ENCODE measurements around the gene TANC2. TPM values are rescaled to one million over a fixed set of nuclear protein-coding genes. Genes with fewer than 3 reads are reported as not detected.
A peak's percentile ranks its signal among the peaks of the same experiment; 100 is the strongest.

The TANC2 gene
- total RNA-seq, 1 experiment from 2014 or later: 18.6 TPM

DNA sequence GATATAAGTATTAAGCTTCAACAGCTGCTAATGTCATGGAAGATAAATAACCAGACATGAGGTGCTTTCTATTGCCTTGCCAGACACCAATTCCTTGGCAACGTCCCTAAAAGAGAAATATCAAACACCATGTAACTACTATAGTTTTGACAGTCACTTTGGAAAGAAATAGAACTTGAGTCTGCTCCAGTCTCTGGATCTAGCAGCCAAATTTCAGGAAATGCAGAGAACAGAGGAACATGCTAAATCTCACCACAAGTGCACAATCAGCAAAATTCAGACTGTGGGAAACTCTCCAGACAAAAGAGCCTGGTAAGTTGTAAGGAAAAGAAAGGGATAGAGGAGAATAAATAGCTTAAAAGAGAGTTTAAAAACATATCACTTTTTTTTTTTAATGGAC is 28.4 kb upstream of the TANC2 start (continued):
- TF ChIP-seq ETV6 (CRISPR knock-in tag; IDR thresholded peaks at IDR 0.05) (no peak), E2F5 (CRISPR knock-in tag; IDR thresholded peaks at IDR 0.05) (no peak), RORB (CRISPR knock-in tag; IDR thresholded peaks at IDR 0.05) (no peak), JUN (CRISPR knock-in tag; IDR thresholded peaks at IDR 0.05) (no peak), E2F4 (CRISPR knock-in tag; IDR thresholded peaks at IDR 0.05; ENCODE audit: borderline replicate concordance, low read depth) (no peak), ZNF425 (CRISPR knock-in tag; conservative IDR thresholded peaks at IDR 0.05) (no peak), OVOL2 (CRISPR knock-in tag; IDR thresholded peaks at IDR 0.05; ENCODE audit: borderline replicate concordance) (no peak), NR2C2 (CRISPR knock-in tag; IDR thresholded peaks at IDR 0.05) (no peak), ZNF671 (CRISPR knock-in tag; IDR thresholded peaks at IDR 0.05) (no peak)
- TF ChIP-seq, protein P1, sequence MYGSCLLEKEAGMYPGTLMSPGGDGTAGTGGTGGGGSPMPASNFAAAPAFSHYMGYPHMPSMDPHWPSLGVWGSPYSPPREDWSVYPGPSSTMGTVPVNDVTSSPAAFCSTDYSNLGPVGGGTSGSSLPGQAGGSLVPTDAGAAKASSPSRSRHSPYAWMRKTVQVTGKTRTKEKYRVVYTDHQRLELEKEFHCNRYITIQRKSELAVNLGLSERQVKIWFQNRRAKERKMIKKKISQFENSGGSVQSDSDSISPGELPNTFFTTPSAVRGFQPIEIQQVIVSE (CRISPR knock-in tag; IDR thresholded peaks at IDR 0.05; ENCODE audit: borderline replicate concordance): no peak
- TF ChIP-seq, protein P2, sequence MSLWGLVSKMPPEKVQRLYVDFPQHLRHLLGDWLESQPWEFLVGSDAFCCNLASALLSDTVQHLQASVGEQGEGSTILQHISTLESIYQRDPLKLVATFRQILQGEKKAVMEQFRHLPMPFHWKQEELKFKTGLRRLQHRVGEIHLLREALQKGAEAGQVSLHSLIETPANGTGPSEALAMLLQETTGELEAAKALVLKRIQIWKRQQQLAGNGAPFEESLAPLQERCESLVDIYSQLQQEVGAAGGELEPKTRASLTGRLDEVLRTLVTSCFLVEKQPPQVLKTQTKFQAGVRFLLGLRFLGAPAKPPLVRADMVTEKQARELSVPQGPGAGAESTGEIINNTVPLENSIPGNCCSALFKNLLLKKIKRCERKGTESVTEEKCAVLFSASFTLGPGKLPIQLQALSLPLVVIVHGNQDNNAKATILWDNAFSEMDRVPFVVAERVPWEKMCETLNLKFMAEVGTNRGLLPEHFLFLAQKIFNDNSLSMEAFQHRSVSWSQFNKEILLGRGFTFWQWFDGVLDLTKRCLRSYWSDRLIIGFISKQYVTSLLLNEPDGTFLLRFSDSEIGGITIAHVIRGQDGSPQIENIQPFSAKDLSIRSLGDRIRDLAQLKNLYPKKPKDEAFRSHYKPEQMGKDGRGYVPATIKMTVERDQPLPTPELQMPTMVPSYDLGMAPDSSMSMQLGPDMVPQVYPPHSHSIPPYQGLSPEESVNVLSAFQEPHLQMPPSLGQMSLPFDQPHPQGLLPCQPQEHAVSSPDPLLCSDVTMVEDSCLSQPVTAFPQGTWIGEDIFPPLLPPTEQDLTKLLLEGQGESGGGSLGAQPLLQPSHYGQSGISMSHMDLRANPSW (CRISPR knock-in tag; conservative IDR thresholded peaks at IDR 0.05; ENCODE audit: low read depth): no peak
- TF ChIP-seq, protein P3, sequence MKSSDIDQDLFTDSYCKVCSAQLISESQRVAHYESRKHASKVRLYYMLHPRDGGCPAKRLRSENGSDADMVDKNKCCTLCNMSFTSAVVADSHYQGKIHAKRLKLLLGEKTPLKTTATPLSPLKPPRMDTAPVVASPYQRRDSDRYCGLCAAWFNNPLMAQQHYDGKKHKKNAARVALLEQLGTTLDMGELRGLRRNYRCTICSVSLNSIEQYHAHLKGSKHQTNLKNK (CRISPR knock-in tag; IDR thresholded peaks at IDR 0.05): no peak

- Mint-ChIP-seq H3K36me3 (peaks cover 14% of the 10 kb centered on the region), H3K27ac (no peak overlapping the region), H3K27me3 (ENCODE audit: low read depth) (peaks cover 3% of the 10 kb centered on the region), H3K9me3 (peaks cover 19% of the 10 kb centered on the region), H3K4me1 (no peaks in the 10 kb centered on the region), H3K4me3 (no peak overlapping the region)
- TF ChIP-seq ZNF416 (CRISPR knock-in tag; IDR thresholded peaks at IDR 0.05): no peak
- TF ChIP-seq ARID4B (CRISPR knock-in tag; IDR thresholded peaks at IDR 0.05; ENCODE audit: borderline replicate concordance): no peak
- TF ChIP-seq FOXP1 (CRISPR knock-in tag; IDR thresholded peaks at IDR 0.05; ENCODE audit: borderline replicate concordance): no peak
- TF ChIP-seq ZSCAN18 (CRISPR knock-in tag; IDR thresholded peaks at IDR 0.05): no peak
- TF ChIP-seq NFYB (CRISPR knock-in tag; conservative IDR thresholded peaks at IDR 0.05; ENCODE audit: low read depth): no peak
- no peak for TF ChIP-seq JUN (CRISPR knock-in tag; IDR thresholded peaks at IDR 0.05)
- TF ChIP-seq ZNF317 (CRISPR knock-in tag; IDR thresholded peaks at IDR 0.05; ENCODE audit: borderline replicate concordance, low read depth): peak; percentile 43; the same call in 1 of the 2 replicates
- TF ChIP-seq, protein P4, sequence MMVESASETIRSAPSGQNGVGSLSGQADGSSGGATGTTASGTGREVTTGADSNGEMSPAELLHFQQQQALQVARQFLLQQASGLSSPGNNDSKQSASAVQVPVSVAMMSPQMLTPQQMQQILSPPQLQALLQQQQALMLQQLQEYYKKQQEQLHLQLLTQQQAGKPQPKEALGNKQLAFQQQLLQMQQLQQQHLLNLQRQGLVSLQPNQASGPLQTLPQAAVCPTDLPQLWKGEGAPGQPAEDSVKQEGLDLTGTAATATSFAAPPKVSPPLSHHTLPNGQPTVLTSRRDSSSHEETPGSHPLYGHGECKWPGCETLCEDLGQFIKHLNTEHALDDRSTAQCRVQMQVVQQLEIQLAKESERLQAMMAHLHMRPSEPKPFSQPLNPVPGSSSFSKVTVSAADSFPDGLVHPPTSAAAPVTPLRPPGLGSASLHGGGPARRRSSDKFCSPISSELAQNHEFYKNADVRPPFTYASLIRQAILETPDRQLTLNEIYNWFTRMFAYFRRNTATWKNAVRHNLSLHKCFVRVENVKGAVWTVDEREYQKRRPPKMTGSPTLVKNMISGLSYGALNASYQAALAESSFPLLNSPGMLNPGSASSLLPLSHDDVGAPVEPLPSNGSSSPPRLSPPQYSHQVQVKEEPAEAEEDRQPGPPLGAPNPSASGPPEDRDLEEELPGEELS (CRISPR knock-in tag; IDR thresholded peaks at IDR 0.05): no peak
- DNase-seq (ENCODE audit: low spot score) (no peak), ATAC-seq (no peak)
- ChIA-PET CTCF (no interaction called here), POLR2A (no interaction called here)
Measured at GRCh38 chr17:62941358-62941991, 24.6 kb upstream of the TANC2 start.
